PFSK-1 (cell line): ENCODE results near the gene SLC22A13.

Source experiments
- FOXP2 ChIP-seq: optimal IDR thresholded peaks from 2 replicates; pipeline ENCODE3; 2011; ENCODE audit warnings: borderline replicate concordance, control low read depth, inconsistent platforms; ENCODE audit not compliant: insufficient read depth; ENCODE audit errors: extremely low read length, extremely low read depth
- POLR2AphosphoS5 ChIP-seq: IDR thresholded peaks from 2 replicates; pipeline ENCODE4 v1.6.1; 2012; ENCODE audit warnings: low read depth, mild to moderate bottlenecking, control low read depth, low read length, moderate library complexity
- SIN3A ChIP-seq: IDR thresholded peaks from 2 replicates; pipeline ENCODE4 v1.6.1; 2012; ENCODE audit warnings: mild to moderate bottlenecking, low read length, moderate library complexity, borderline replicate concordance; ENCODE audit not compliant: insufficient read depth
- TAF1 ChIP-seq: IDR thresholded peaks from 2 replicates; pipeline ENCODE4 v1.6.1; 2012; ENCODE audit warnings: low read length, control low read depth, borderline replicate concordance; ENCODE audit not compliant: insufficient read depth
- TF ChIP-seq, protein P1 (sequence below), 2 experiments: IDR thresholded peaks; 2 replicates each; pipeline versions ENCODE4 v1.6.1 to v1.8.0; 2011 to 2012; ENCODE audit warnings: low read depth in 2 of 2, low read length in 2 of 2, control low read depth in 1 of 2, inconsistent platforms in 1 of 2, mild to moderate bottlenecking in 1 of 2, moderate library complexity in 1 of 2; ENCODE audit not compliant: insufficient read depth in 1 of 2

SLC22A13 gene

GRCh38 chr3:38318766-38319671 lies 53.4 kb downstream of the SLC22A13 start:
- TF ChIP-seq, protein P1, sequence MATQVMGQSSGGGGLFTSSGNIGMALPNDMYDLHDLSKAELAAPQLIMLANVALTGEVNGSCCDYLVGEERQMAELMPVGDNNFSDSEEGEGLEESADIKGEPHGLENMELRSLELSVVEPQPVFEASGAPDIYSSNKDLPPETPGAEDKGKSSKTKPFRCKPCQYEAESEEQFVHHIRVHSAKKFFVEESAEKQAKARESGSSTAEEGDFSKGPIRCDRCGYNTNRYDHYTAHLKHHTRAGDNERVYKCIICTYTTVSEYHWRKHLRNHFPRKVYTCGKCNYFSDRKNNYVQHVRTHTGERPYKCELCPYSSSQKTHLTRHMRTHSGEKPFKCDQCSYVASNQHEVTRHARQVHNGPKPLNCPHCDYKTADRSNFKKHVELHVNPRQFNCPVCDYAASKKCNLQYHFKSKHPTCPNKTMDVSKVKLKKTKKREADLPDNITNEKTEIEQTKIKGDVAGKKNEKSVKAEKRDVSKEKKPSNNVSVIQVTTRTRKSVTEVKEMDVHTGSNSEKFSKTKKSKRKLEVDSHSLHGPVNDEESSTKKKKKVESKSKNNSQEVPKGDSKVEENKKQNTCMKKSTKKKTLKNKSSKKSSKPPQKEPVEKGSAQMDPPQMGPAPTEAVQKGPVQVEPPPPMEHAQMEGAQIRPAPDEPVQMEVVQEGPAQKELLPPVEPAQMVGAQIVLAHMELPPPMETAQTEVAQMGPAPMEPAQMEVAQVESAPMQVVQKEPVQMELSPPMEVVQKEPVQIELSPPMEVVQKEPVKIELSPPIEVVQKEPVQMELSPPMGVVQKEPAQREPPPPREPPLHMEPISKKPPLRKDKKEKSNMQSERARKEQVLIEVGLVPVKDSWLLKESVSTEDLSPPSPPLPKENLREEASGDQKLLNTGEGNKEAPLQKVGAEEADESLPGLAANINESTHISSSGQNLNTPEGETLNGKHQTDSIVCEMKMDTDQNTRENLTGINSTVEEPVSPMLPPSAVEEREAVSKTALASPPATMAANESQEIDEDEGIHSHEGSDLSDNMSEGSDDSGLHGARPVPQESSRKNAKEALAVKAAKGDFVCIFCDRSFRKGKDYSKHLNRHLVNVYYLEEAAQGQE (IDR thresholded peaks at IDR 0.05; ENCODE audit: insufficient read depth in 1 of 2, low read depth in 2 of 2, low read length in 2 of 2) = no peak
- no peak for TF ChIP-seq POLR2AphosphoS5
- no peak for TF ChIP-seq TAF1
- TF ChIP-seq SIN3A = no peak
- TF ChIP-seq FOXP2 = no peak

- no peak for TF ChIP-seq POLR2AphosphoS5
- no peak for TF ChIP-seq SIN3A
- no peak for TF ChIP-seq TAF1
- TF ChIP-seq, protein P1 (IDR thresholded peaks at IDR 0.05; ENCODE audit: insufficient read depth in 1 of 2, low read depth in 2 of 2, low read length in 2 of 2) = no peak
- TF ChIP-seq FOXP2 = no peak
Observed at GRCh38 chr3:38323060-38323459, 57.4 kb downstream of the SLC22A13 start.

- TF ChIP-seq, protein P1 (IDR thresholded peaks at IDR 0.05; ENCODE audit: insufficient read depth in 1 of 2, low read depth in 2 of 2, low read length in 2 of 2) = no peak
- TF ChIP-seq FOXP2 (no peak), POLR2AphosphoS5 (no peak), TAF1 (no peak), SIN3A (no peak)
Observed at GRCh38 chr3:38325256-38325655, 59.6 kb downstream of the SLC22A13 start.

GRCh38 chr3:38327335-38328009 lies 61.9 kb downstream of the SLC22A13 start:
- no peak for TF ChIP-seq POLR2AphosphoS5
- TF ChIP-seq SIN3A = no peak
- TF ChIP-seq FOXP2 = no peak
- TF ChIP-seq TAF1 = no peak
- TF ChIP-seq, protein P1 (IDR thresholded peaks at IDR 0.05; ENCODE audit: insufficient read depth in 1 of 2, low read depth in 2 of 2, low read length in 2 of 2) = no peak
